ENCODE data around the gene HCFC1.

HCFC1 gene

DNA sequence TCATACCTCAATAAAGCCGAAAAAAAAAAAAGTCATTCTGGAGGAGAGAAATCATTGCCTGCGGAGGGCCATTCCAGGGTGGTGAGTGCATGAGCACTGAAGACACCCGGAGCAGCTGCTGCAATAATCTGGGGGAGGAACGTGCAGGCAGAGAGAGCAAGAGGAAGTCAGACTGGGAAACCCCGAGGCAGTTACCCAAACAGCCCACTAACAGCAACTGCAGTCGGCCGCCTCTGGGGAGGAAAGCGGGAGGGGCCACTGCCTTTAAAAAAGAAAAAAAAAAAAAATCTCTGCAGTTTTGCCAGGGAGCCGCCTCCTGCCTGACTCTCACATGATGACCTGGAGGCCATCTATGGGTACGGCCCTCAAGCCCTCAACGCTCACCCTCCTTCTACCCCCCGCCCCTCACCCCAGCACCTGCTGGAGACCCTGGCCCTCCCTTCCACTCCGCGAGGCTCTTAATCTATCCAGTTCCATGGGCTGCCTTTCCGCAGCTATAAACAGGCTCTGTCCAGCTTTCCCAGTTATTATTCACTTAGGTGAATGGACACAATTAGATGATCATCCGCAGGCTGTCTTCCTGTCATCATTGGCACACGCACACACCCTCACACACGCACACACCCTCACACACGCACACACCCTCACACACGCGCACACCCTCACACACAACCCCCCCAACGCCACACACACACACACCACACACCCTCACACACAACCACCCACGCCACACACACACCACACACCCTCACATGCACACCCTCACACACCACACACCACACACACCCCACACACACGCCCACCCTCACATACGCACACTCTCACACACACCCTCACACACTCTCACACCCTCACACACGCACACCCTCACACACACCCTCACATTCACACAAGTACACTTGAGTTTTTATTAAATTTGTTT, 70.5 kb downstream of the HCFC1 start:
- DNase-seq = no peak

DNA sequence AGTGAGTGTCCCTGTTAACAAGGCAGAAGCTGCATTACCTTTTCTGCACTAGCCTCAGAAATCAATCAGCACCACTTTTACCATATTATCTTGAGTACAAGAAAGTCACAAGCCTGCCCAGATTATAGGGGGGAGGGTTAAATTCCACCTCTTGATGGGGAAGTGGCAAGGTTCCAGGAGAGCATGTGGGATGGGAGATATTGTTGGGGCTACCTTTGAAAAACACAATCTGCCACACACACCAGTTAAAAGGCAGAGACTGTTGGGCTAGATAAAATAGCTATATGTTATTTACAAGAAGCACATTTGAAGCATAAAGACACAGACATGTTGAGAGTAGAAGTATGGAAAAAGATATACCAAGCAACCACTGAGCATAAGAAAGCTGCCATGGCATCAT, 73.7 kb downstream of the HCFC1 start:
- DNase-seq = no peak
